CD4-positive, alpha-beta memory T cell (primary cell): ENCODE results near the gene VTI1A. TPM values are rescaled to one million over a fixed set of nuclear protein-coding genes. Genes with fewer than 3 reads are reported as not detected.

Source experiments
- CTCF ChIA-PET: fragments of 350-600 bp; sonication (Branson Sonifier 250); formaldehyde crosslinking; loops from one replicate; lab custom pipeline; 2021; ENCODE audit warnings: inconsistent platforms; ENCODE audit not compliant: partially characterized antibody; lab: Charles Lee
- POLR2A ChIA-PET: fragments of 350-600 bp; sonication (Branson Sonifier 250); formaldehyde crosslinking; loops from one replicate; lab custom pipeline; 2021; ENCODE audit not compliant: partially characterized antibody; lab: Charles Lee
- DNase-seq, 5 donors: peaks; one replicate each; pipeline versions ENCODE4 v3.0.0 to v3.0.0-alpha.2; 2020 to 2022; ENCODE audit warnings: mixed read lengths in 1 of 5
- H3K27ac ChIP-seq: one replicate; pipeline ENCODE4 v1.7.0; 2013; ENCODE audit warnings: low read depth, low read length
- H3K27me3 ChIP-seq: 2 replicates; pipeline ENCODE4 v1.7.0; 2013; ENCODE audit warnings: mild to moderate bottlenecking, low read length, moderate library complexity; ENCODE audit not compliant: insufficient read depth
- H3K36me3 ChIP-seq: 2 replicates; pipeline ENCODE4 v1.7.0; 2013; ENCODE audit warnings: mild to moderate bottlenecking, low read length, moderate library complexity; ENCODE audit not compliant: insufficient read depth
- H3K4me1 ChIP-seq: 2 replicates; pipeline ENCODE4 v1.7.0; 2013; ENCODE audit warnings: mild to moderate bottlenecking, low read length, moderate library complexity; ENCODE audit not compliant: insufficient read depth
- H3K4me3 ChIP-seq, 2 donors: one replicate each; pipeline ENCODE4 v1.7.0; 2013; ENCODE audit warnings: low read length in 2 of 2, mild to moderate bottlenecking in 1 of 2
- H3K9me3 ChIP-seq, 2 donors: one replicate each; pipeline ENCODE4 v1.7.0; 2013; ENCODE audit warnings: low read length in 2 of 2, control low read depth in 1 of 2; ENCODE audit not compliant: control insufficient read depth in 1 of 2
- H3K27ac Mint-ChIP-seq, 7 donors: one replicate each; pipeline ENCODE4 v1.8.0; 2020 to 2021; ENCODE audit warnings: mixed read lengths in 7 of 7, mild to moderate bottlenecking in 6 of 7, inconsistent platforms in 3 of 7, moderate library complexity in 3 of 7
- H3K27me3 Mint-ChIP-seq, 2 donors: one replicate each; pipeline ENCODE4 v1.8.0; 2020 to 2021; ENCODE audit warnings: mixed read lengths in 2 of 2
- H3K36me3 Mint-ChIP-seq, 2 donors: one replicate each; pipeline ENCODE4 v1.8.0; 2020 to 2021; ENCODE audit warnings: mixed read lengths in 2 of 2, inconsistent platforms in 1 of 2, mild to moderate bottlenecking in 1 of 2
- H3K4me1 Mint-ChIP-seq, 4 donors: one replicate each; pipeline ENCODE4 v1.8.0; 2020 to 2021; ENCODE audit warnings: mixed read lengths in 4 of 4, mild to moderate bottlenecking in 1 of 4
- H3K4me3 Mint-ChIP-seq, 8 donors: one replicate each; pipeline ENCODE4 v1.8.0; 2020 to 2021; ENCODE audit warnings: mixed read lengths in 8 of 8, mild to moderate bottlenecking in 7 of 8, moderate library complexity in 6 of 8, inconsistent platforms in 3 of 8
- H3K9me3 Mint-ChIP-seq, 8 donors: one replicate each; pipeline ENCODE4 v1.8.0; 2020 to 2021; ENCODE audit warnings: mixed read lengths in 8 of 8, mild to moderate bottlenecking in 5 of 8, inconsistent platforms in 3 of 8, moderate library complexity in 1 of 8
- intact Hi-C: fragments of 100-400 bp; cut with micrococcal nuclease; formaldehyde crosslinking; loops from one replicate; pipeline ENCODE4 v1.15.1; 2023
- polyA plus RNA-seq, 2 donors: library from polyadenylated mRNA; unstranded; fragments of 300-500 nt; fragmentation: Illumina TruSeq; gene quantifications; one replicate each; pipeline ENCODE4 v1.2.3, GENCODE V29; 2021
- total RNA-seq, 2 experiments: library from RNA; stranded (reverse); gene quantifications; one replicate each; pipeline ENCODE4 v1.2.3, GENCODE V29; 2021

Gene VTI1A
- total and polyA plus RNA-seq, 4 experiments from 2014 or later: 24.4 to 48.5 (median 40.0) TPM

DNA sequence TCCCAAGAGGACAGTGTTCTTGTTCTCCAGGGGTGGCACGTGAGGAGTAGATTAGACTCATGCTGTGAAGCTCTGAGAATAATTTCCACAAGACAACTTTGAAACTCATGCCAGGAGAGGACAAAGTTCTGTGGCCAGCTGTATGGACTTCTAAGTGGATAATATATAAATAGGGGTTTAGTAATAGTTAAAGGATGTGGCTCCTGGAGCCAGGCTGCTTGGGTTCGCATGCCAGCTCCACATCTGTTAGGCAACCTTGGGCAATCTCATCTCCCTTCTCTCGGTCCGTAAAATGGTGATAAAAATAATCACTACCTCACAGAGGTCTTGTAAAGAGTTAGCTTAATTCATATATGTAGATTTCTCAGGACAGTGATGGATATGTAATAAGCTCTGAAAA is 37.3 kb upstream of the VTI1A start:
- no peaks in the 10 kb centered on the region for H3K9me3 Mint-ChIP-seq
- H3K4me1 Mint-ChIP-seq: no peaks in the 10 kb centered on the region
- H3K27me3 Mint-ChIP-seq: no peaks in the 10 kb centered on the region
- Histone ChIP-seq H3K4me1 (no peaks in the 10 kb centered on the region), H3K27me3 (no peaks in the 10 kb centered on the region), H3K4me3 (no peak overlapping the region), H3K36me3 (peaks cover 66% of the 10 kb centered on the region), H3K9me3 (no peaks in the 10 kb centered on the region), H3K27ac (no peak overlapping the region)
- CTCF ChIA-PET: interaction anchor here (1.1 to 1.3 kb wide), 2 partner anchors 10 to 19 kb away, joined by 3 read pairs; no protein-coding TSS in a partner anchor
- H3K27ac Mint-ChIP-seq: peak overlapping the region in 2 of 7 donors; percentile 14 to 36
- H3K4me3 Mint-ChIP-seq: no peak overlapping the region
- POLR2A ChIA-PET: no interaction called here
- no peak for DNase-seq
- intact Hi-C loops: no loop called here
- peaks cover 62 to 83% of the 10 kb centered on the region in 2 donors for H3K36me3 Mint-ChIP-seq

GRCh38 chr10:112412696-112413095 is 34.3 kb upstream of the VTI1A start:
- intact Hi-C loops: no loop called here
- no peaks in the 10 kb centered on the region for H3K4me1 ChIP-seq
- CTCF ChIA-PET: no interaction called here
- no peak overlapping the region for H3K4me3 Mint-ChIP-seq
- H3K4me1 Mint-ChIP-seq: no peaks in the 10 kb centered on the region
- POLR2A ChIA-PET: no interaction called here
- peaks cover 70% of the 10 kb centered on the region for H3K36me3 ChIP-seq
- DNase-seq: no peak
- peak overlapping the region in 1 of 7 donors; percentile 29 for H3K27ac Mint-ChIP-seq
- H3K9me3 Mint-ChIP-seq: no peaks in the 10 kb centered on the region
- H3K4me3 ChIP-seq: no peak overlapping the region
- H3K36me3 Mint-ChIP-seq: peaks cover 61 to 77% of the 10 kb centered on the region in 2 donors
- no peaks in the 10 kb centered on the region for H3K27me3 Mint-ChIP-seq
- no peak overlapping the region for H3K27ac ChIP-seq
- H3K27me3 ChIP-seq: no peaks in the 10 kb centered on the region
- no peaks in the 10 kb centered on the region for H3K9me3 ChIP-seq

DNA sequence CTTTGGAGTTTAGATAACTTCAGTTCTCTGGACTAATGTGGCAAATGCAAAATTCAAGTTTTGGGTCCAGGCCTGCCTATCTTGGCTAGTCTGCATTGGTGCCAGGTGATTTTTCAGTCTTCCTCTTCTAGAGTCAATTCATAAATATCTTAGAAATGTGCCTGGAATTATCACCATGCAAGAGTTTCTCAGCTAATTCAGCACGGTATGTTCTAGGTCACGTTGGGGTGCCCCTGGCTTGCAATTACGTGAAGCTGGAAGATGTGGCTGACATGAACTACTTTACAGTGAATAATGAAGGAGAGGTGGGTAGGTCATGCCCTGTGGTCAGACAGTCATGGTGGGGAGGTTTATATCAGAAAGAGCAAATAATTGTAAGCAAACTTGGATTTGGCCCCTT is 25.3 kb upstream of the VTI1A start:
- Histone ChIP-seq H3K4me3 (no peak overlapping the region), H3K27ac (no peak overlapping the region), H3K36me3 (peaks cover 49% of the 10 kb centered on the region), H3K9me3 (no peaks in the 10 kb centered on the region), H3K27me3 (no peaks in the 10 kb centered on the region), H3K4me1 (no peaks in the 10 kb centered on the region)
- no peak for DNase-seq
- H3K36me3 Mint-ChIP-seq: peaks cover 42 to 71% of the 10 kb centered on the region in 2 donors
- peak overlapping the region in 6 of 7 donors; percentile 5 to 81 (median 40) for H3K27ac Mint-ChIP-seq
- intact Hi-C loops: loop anchor here (10.0 kb wide), 1 partner anchor 47 kb away; the partner anchor contains the start of gene ACSL5
- no peak overlapping the region for H3K4me3 Mint-ChIP-seq
- H3K9me3 Mint-ChIP-seq: no peaks in the 10 kb centered on the region
- H3K4me1 Mint-ChIP-seq: no peaks in the 10 kb centered on the region
- CTCF ChIA-PET: no interaction called here
- H3K27me3 Mint-ChIP-seq: no peaks in the 10 kb centered on the region
- POLR2A ChIA-PET: no interaction called here

DNA sequence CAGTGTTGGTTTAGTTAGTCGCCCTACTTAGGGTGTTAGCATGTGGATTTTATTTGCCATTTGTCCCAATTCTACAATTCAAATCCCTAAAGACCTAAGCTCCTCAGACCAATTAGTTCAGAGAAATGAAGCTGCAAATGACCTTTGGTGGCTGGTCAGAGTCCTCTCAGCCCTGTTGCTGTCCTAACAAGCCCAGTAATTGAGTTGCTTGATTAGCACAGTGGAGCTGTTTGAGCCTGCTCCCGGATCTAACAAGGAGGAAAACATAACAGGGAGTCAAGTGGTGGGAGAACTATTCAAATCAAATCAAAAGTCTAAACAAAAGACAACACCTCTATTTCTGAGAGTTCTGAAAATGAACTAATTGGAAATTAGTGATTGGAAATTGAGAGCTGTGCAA is 22.4 kb upstream of the VTI1A start:
- intact Hi-C loops: loop anchor here (10.0 kb wide), 1 partner anchor 50 kb away; the partner anchor contains the start of gene ACSL5
- H3K9me3 ChIP-seq: no peaks in the 10 kb centered on the region
- no peak overlapping the region for H3K4me3 ChIP-seq
- no peak for DNase-seq
- POLR2A ChIA-PET: interaction anchor here (1.1 to 3.1 kb wide), 2 partner anchors 22 to 49 kb away, joined by 3 to 14 read pairs; partner anchors contain the start of genes VTI1A and ZDHHC6
- peaks cover 43 to 74% of the 10 kb centered on the region in 2 donors for H3K36me3 Mint-ChIP-seq
- H3K4me1 ChIP-seq: no peaks in the 10 kb centered on the region
- H3K27me3 Mint-ChIP-seq: no peaks in the 10 kb centered on the region
- no peak overlapping the region for H3K27ac ChIP-seq
- peaks cover 0 to 3% (median 0%) of the 10 kb centered on the region in 4 donors for H3K4me1 Mint-ChIP-seq
- no peaks in the 10 kb centered on the region for H3K27me3 ChIP-seq
- H3K4me3 Mint-ChIP-seq: no peak overlapping the region
- peaks cover 55% of the 10 kb centered on the region for H3K36me3 ChIP-seq
- CTCF ChIA-PET: interaction anchor here (4.3 kb wide), 1 partner anchor 11 kb away, joined by 31 read pairs; no protein-coding TSS in a partner anchor
- H3K27ac Mint-ChIP-seq: peak overlapping the region in 2 of 7 donors; percentile 30 to 72
- no peaks in the 10 kb centered on the region for H3K9me3 Mint-ChIP-seq

DNA sequence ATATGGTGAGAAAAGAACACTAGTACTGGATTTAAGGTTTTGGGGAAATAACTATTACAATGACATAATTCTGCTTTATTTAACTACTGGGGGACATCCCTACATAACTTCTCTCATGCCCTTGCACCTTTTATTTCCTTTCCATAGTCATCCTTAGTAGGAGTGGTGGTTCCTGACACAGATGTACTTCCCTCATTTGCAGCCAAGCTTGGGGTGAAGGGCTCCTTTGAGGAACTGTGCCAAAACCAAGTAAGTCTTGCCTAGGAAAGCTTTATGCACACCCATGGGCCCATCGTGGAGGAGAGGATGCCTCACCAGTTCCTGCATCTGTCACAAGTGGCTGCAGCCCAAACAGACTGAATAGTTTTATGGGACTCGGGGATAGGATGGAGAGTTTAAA is 20.9 kb upstream of the VTI1A start:
- ChIA-PET POLR2A (interaction anchor here (1.1 to 3.1 kb wide), 2 partner anchors 32 to 51 kb away, joined by 3 to 14 read pairs; no protein-coding TSS in a partner anchor), CTCF (interaction anchor here (1.2 to 4.3 kb wide), 2 partner anchors 9 to 289 kb away, joined by 6 to 31 read pairs; no protein-coding TSS in a partner anchor)
- intact Hi-C loops: loop anchor here (10.0 kb wide), 1 partner anchor 51 kb away; the partner anchor contains the start of gene ACSL5
- no peak overlapping the region for H3K27ac ChIP-seq
- H3K36me3 ChIP-seq: peaks cover 64% of the 10 kb centered on the region
- Mint-ChIP-seq H3K27ac (peak overlapping the region in 3 of 7 donors; percentile 24 to 81 (median 64)), H3K4me1 (peaks cover 0 to 3% (median 0%) of the 10 kb centered on the region in 4 donors), H3K27me3 (no peaks in the 10 kb centered on the region), H3K4me3 (no peak overlapping the region), H3K9me3 (no peaks in the 10 kb centered on the region), H3K36me3 (peaks cover 43 to 80% of the 10 kb centered on the region in 2 donors)
- no peaks in the 10 kb centered on the region for H3K4me1 ChIP-seq
- H3K27me3 ChIP-seq: no peaks in the 10 kb centered on the region
- no peak overlapping the region for H3K4me3 ChIP-seq
- DNase-seq: no peak
- no peaks in the 10 kb centered on the region for H3K9me3 ChIP-seq

- ChIA-PET CTCF (interaction anchor here (0.5 to 1.4 kb wide), 4 partner anchors 13 to 1626 kb away, joined by 3 to 4 read pairs (median 3); no protein-coding TSS in a partner anchor), POLR2A (interaction anchor here (1.3 kb wide), 1 partner anchor 55 kb away, joined by 4 read pairs; no protein-coding TSS in a partner anchor)
- peak overlapping the region; percentile 7 to 82 (median 38) for H3K27ac Mint-ChIP-seq
- DNase-seq: no peak
- H3K36me3 Mint-ChIP-seq: peaks cover 45 to 79% of the 10 kb centered on the region in 2 donors
- H3K4me1 ChIP-seq: no peaks in the 10 kb centered on the region
- no peaks in the 10 kb centered on the region for H3K27me3 ChIP-seq
- no peaks in the 10 kb centered on the region for H3K27me3 Mint-ChIP-seq
- H3K9me3 Mint-ChIP-seq: no peaks in the 10 kb centered on the region
- H3K36me3 ChIP-seq: peaks cover 70% of the 10 kb centered on the region
- no peak overlapping the region for H3K4me3 Mint-ChIP-seq
- H3K9me3 ChIP-seq: no peaks in the 10 kb centered on the region
- intact Hi-C loops: loop anchor here (10.0 kb wide), 1 partner anchor 54 kb away; the partner anchor contains the start of gene ACSL5
- peaks cover 0 to 3% (median 0%) of the 10 kb centered on the region in 4 donors for H3K4me1 Mint-ChIP-seq
- no peak overlapping the region for H3K27ac ChIP-seq
- H3K4me3 ChIP-seq: no peak overlapping the region
These were observed 17.9 kb upstream of the VTI1A start for GRCh38 chr10:112429147-112429546.

GRCh38 chr10:112429654-112430230 is 17.3 kb upstream of the VTI1A start:
- Histone ChIP-seq H3K27me3 (no peaks in the 10 kb centered on the region), H3K9me3 (no peaks in the 10 kb centered on the region), H3K36me3 (peaks cover 71% of the 10 kb centered on the region), H3K27ac (no peak overlapping the region), H3K4me3 (no peak overlapping the region), H3K4me1 (no peaks in the 10 kb centered on the region)
- ChIA-PET CTCF (interaction anchor here (0.5 to 1.4 kb wide), 4 partner anchors 13 to 1626 kb away, joined by 3 to 4 read pairs (median 3); no protein-coding TSS in a partner anchor), POLR2A (interaction anchor here (1.3 kb wide), 1 partner anchor 55 kb away, joined by 4 read pairs; no protein-coding TSS in a partner anchor)
- Mint-ChIP-seq H3K27me3 (no peaks in the 10 kb centered on the region), H3K9me3 (no peaks in the 10 kb centered on the region), H3K36me3 (peaks cover 43 to 79% of the 10 kb centered on the region in 2 donors), H3K4me1 (peaks cover 0 to 3% (median 0%) of the 10 kb centered on the region in 4 donors), H3K4me3 (no peak overlapping the region), H3K27ac (peak overlapping the region in 6 of 7 donors; percentile 7 to 82 (median 10))
- intact Hi-C loops: loop anchor here (10.0 kb wide), 1 partner anchor 55 kb away; the partner anchor contains the start of gene ACSL5
- no peak for DNase-seq
